WTC11 (cell line): Measurements from ENCODE around the gene TAF6.

ENCODE experiments used
- CREB1 ChIP-seq: sonication (generic); formaldehyde crosslinking; IDR thresholded peaks from 2 replicates; pipeline ENCODE4 v1.8.0; 2023; ENCODE audit warnings: mild to moderate bottlenecking, missing genetic modification reagents
- GABPB1 ChIP-seq: sonication (generic); formaldehyde crosslinking; IDR thresholded peaks from 2 replicates; pipeline ENCODE4 v1.8.1; 2023; ENCODE audit warnings: mild to moderate bottlenecking, missing genetic modification reagents
- TF ChIP-seq, protein P1 (sequence below): fragments of 200-600 bp; IDR thresholded peaks from 2 replicates; pipeline ENCODE4 v1.8.0; 2022; ENCODE audit warnings: antibody characterized with exemption
- TF ChIP-seq, protein P2 (sequence below): sonication (generic); formaldehyde crosslinking; IDR thresholded peaks from 2 replicates; pipeline ENCODE4 v1.8.1; 2023; ENCODE audit warnings: mild to moderate bottlenecking, moderate library complexity, missing genetic modification reagents
- TF ChIP-seq, protein P3 (sequence below): sonication (generic); formaldehyde crosslinking; conservative IDR thresholded peaks from 2 replicates; pipeline ENCODE4 v1.8.1; 2023; ENCODE audit warnings: mild to moderate bottlenecking, low read depth, missing genetic modification reagents, moderate library complexity

DNA sequence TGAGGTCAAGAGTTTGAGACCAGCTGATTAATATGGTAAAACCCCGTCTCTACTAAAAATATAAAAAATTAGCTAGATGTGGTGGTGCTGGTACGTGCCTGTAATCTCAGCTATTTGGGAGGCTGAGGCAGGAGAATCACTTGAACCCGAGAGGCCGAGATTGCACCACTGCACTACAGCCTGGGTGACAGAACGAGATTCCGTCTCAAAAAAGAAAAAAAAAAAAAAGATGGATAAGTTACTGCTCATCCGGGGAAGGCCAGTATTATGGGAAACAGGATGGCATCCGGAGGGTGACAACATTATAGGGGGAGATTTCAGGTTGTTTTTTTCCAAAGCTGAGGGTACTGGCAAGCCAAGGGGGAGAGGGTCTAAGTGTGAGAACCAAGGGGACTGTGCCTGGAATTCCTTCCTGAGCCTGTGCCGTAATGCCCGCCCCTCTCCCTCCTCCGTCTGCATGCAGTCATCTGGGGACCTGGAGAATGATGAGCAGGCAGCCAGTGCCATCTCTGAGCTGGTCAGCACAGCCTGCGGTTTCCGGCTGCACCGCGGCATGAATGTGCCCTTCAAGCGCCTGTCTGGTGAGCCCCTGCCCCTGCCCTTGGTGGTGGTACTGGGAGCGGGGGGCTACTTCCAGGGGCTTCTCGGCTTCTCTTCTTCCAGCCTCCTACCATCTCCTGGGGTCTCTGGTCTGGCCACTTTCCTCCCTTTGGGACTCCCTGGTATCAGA is 33.9 kb upstream of the TAF6 start:
- TF ChIP-seq CREB1 (CRISPR knock-in tag) (no peak), GABPB1 (CRISPR knock-in tag) (no peak)
- TF ChIP-seq, protein P1, sequence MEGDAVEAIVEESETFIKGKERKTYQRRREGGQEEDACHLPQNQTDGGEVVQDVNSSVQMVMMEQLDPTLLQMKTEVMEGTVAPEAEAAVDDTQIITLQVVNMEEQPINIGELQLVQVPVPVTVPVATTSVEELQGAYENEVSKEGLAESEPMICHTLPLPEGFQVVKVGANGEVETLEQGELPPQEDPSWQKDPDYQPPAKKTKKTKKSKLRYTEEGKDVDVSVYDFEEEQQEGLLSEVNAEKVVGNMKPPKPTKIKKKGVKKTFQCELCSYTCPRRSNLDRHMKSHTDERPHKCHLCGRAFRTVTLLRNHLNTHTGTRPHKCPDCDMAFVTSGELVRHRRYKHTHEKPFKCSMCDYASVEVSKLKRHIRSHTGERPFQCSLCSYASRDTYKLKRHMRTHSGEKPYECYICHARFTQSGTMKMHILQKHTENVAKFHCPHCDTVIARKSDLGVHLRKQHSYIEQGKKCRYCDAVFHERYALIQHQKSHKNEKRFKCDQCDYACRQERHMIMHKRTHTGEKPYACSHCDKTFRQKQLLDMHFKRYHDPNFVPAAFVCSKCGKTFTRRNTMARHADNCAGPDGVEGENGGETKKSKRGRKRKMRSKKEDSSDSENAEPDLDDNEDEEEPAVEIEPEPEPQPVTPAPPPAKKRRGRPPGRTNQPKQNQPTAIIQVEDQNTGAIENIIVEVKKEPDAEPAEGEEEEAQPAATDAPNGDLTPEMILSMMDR: no peak
- TF ChIP-seq, protein P2, sequence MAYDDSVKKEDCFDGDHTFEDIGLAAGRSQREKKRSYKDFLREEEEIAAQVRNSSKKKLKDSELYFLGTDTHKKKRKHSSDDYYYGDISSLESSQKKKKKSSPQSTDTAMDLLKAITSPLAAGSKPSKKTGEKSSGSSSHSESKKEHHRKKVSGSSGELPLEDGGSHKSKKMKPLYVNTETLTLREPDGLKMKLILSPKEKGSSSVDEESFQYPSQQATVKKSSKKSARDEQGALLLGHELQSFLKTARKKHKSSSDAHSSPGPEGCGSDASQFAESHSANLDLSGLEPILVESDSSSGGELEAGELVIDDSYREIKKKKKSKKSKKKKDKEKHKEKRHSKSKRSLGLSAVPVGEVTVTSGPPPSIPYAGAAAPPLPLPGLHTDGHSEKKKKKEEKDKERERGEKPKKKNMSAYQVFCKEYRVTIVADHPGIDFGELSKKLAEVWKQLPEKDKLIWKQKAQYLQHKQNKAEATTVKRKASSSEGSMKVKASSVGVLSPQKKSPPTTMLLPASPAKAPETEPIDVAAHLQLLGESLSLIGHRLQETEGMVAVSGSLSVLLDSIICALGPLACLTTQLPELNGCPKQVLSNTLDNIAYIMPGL: no peak
- TF ChIP-seq, protein P3, sequence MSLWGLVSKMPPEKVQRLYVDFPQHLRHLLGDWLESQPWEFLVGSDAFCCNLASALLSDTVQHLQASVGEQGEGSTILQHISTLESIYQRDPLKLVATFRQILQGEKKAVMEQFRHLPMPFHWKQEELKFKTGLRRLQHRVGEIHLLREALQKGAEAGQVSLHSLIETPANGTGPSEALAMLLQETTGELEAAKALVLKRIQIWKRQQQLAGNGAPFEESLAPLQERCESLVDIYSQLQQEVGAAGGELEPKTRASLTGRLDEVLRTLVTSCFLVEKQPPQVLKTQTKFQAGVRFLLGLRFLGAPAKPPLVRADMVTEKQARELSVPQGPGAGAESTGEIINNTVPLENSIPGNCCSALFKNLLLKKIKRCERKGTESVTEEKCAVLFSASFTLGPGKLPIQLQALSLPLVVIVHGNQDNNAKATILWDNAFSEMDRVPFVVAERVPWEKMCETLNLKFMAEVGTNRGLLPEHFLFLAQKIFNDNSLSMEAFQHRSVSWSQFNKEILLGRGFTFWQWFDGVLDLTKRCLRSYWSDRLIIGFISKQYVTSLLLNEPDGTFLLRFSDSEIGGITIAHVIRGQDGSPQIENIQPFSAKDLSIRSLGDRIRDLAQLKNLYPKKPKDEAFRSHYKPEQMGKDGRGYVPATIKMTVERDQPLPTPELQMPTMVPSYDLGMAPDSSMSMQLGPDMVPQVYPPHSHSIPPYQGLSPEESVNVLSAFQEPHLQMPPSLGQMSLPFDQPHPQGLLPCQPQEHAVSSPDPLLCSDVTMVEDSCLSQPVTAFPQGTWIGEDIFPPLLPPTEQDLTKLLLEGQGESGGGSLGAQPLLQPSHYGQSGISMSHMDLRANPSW (CRISPR knock-in tag): no peak
